Neuronal stem cell (in vitro differentiated cells): ENCODE data around the gene GLIPR1L1.

Experiments
- DNase-seq: peaks from one replicate; pipeline ENCODE4 v3.0.0-alpha.2; 2013; ENCODE audit warnings: low spot score
- H2AFZ ChIP-seq: one replicate; pipeline ENCODE4 v1.6.1; 2013; ENCODE audit warnings: mild to moderate bottlenecking, low read length, inconsistent platforms
- H2AK5ac ChIP-seq: 2 replicates; pipeline ENCODE4 v1.6.1; 2013; ENCODE audit warnings: low read depth, mild to moderate bottlenecking, inconsistent platforms, low read length, moderate library complexity, mixed read lengths
- H2BK120ac ChIP-seq: 2 replicates; pipeline ENCODE4 v1.6.1; 2013; ENCODE audit warnings: low read depth, mild to moderate bottlenecking, inconsistent platforms, low read length, moderate library complexity, mixed read lengths
- H2BK12ac ChIP-seq: one replicate; pipeline ENCODE4 v1.6.1; 2013; ENCODE audit warnings: low read length, inconsistent platforms
- H2BK15ac ChIP-seq: 2 replicates; pipeline ENCODE4 v1.6.1; 2013; ENCODE audit warnings: mild to moderate bottlenecking, low read length, inconsistent platforms, mixed read lengths
- H2BK5ac ChIP-seq: one replicate; pipeline ENCODE4 v1.6.1; 2013; ENCODE audit warnings: inconsistent platforms, mild to moderate bottlenecking, low read length, moderate library complexity
- H3K14ac ChIP-seq: one replicate; pipeline ENCODE4 v1.6.1; 2013; ENCODE audit warnings: low read length, inconsistent platforms
- H3K18ac ChIP-seq: 2 replicates; pipeline ENCODE4 v1.6.1; 2013; ENCODE audit warnings: low read length, inconsistent platforms
- H3K23ac ChIP-seq: 2 replicates; pipeline ENCODE4 v1.6.1; 2013; ENCODE audit warnings: low read depth, mild to moderate bottlenecking, mixed read lengths, low read length, inconsistent platforms; ENCODE audit not compliant: poor library complexity
- H3K27ac ChIP-seq: replicated peaks from 3 replicates; pipeline ENCODE4 v1.5.1; 2013; ENCODE audit warnings: low read length, inconsistent platforms
- H3K27me3 ChIP-seq, 3 experiments: 2 replicates each; pipeline ENCODE4 v1.6.1; 2013; ENCODE audit warnings: low read length in 3 of 3, mild to moderate bottlenecking in 2 of 3, inconsistent platforms in 1 of 3, low read depth in 1 of 3, mixed read lengths in 1 of 3, moderate library complexity in 1 of 3; ENCODE audit not compliant: control insufficient read depth in 3 of 3, insufficient read depth in 3 of 3
- H3K36me3 ChIP-seq, 2 donors: replicated peaks in 1 of 2; 2 replicates each; pipeline ENCODE4 v1.6.1; 2013; ENCODE audit warnings: low read length in 2 of 2; ENCODE audit not compliant: control insufficient read depth in 2 of 2, insufficient read depth in 2 of 2
- H3K4ac ChIP-seq: 2 replicates; pipeline ENCODE4 v1.6.1; 2013; ENCODE audit warnings: inconsistent platforms, mild to moderate bottlenecking, low read length, moderate library complexity
- H3K4me1 ChIP-seq, 2 donors: 1 replicate in 1 of 2; 2 replicates in 1 of 2; pipeline ENCODE4 v1.6.1; 2013; ENCODE audit warnings: low read length in 2 of 2, low read depth in 1 of 2; ENCODE audit not compliant: control insufficient read depth in 2 of 2, insufficient read depth in 1 of 2
- H3K4me2 ChIP-seq: one replicate; pipeline ENCODE4 v1.6.1; 2013; ENCODE audit warnings: mild to moderate bottlenecking, low read length, inconsistent platforms; ENCODE audit not compliant: insufficient read depth, poor library complexity, severe bottlenecking
- H3K4me3 ChIP-seq, 2 donors: 2 replicates each; pipeline ENCODE4 v1.5.1; 2013; ENCODE audit warnings: low read length in 2 of 2, mild to moderate bottlenecking in 2 of 2, inconsistent platforms in 1 of 2, moderate library complexity in 1 of 2
- H3K79me1 ChIP-seq: one replicate; pipeline ENCODE4 v1.6.1; 2013; ENCODE audit warnings: low read depth, mild to moderate bottlenecking, inconsistent platforms, low read length, moderate library complexity
- H3K9ac ChIP-seq: one replicate; pipeline ENCODE4 v1.6.1; 2013; ENCODE audit warnings: mild to moderate bottlenecking, low read depth, low read length, inconsistent platforms; ENCODE audit not compliant: poor library complexity
- H3K9me3 ChIP-seq, 2 donors: replicated peaks in 1 of 2; 2 replicates each; pipeline versions ENCODE3 to v1.6.1; 2013; ENCODE audit warnings: low read length in 2 of 2, mild to moderate bottlenecking in 2 of 2, inconsistent platforms in 1 of 2, low read depth in 1 of 2, mixed read lengths in 1 of 2, moderate library complexity in 1 of 2; ENCODE audit not compliant: control insufficient read depth in 2 of 2, insufficient read depth in 1 of 2
- H4K8ac ChIP-seq: one replicate; pipeline ENCODE4 v1.6.1; 2013; ENCODE audit warnings: low read depth, mild to moderate bottlenecking, inconsistent platforms, low read length, moderate library complexity
- H4K91ac ChIP-seq: one replicate; pipeline ENCODE4 v1.6.1; 2013; ENCODE audit warnings: low read length, low read depth, mild to moderate bottlenecking, inconsistent platforms; ENCODE audit not compliant: poor library complexity
- WGBS, 2 donors: extraction: QIAGEN DNeasy Blood & Tissue Kit; methylation state at CpG; one replicate each; pipeline ENCODE4 v1.1.7; 2013; ENCODE audit warnings: missing lambda C conversion rate in 2 of 2, mixed read lengths in 1 of 2; ENCODE audit not compliant: insufficient read length in 2 of 2, insufficient replicate concordance in 1 of 2; ENCODE audit errors: extremely low coverage in 2 of 2; 5-methylcytosine and 5-hydroxymethylcytosine counted together

Gene GLIPR1L1

GRCh38 chr12:75390156-75390898, 55.9 kb downstream of the GLIPR1L1 start:
- H3K79me1 ChIP-seq: no peaks in the 10 kb centered on the region
- peak overlapping the region in 1 of 2 donors; percentile 44 for H3K4me3 ChIP-seq
- no peaks in the 10 kb centered on the region for H3K4me1 ChIP-seq
- no peak for DNase-seq
- H2AK5ac ChIP-seq: no peak overlapping the region
- no CpG with 5 or more reads among the region's 6 CpGs for WGBS, 2 donors
- H3K9me3 ChIP-seq: no peaks in the 10 kb centered on the region
- H3K4ac ChIP-seq: no peak overlapping the region
- H4K91ac ChIP-seq: no peak overlapping the region
- no peak overlapping the region for H2BK12ac ChIP-seq
- no peak overlapping the region for H3K18ac ChIP-seq
- H3K23ac ChIP-seq: no peak overlapping the region
- H3K9ac ChIP-seq: no peak overlapping the region
- no peak overlapping the region for H3K27ac ChIP-seq
- H4K8ac ChIP-seq: no peak overlapping the region
- peak overlapping the region; percentile 95 for H2AFZ ChIP-seq
- no peak overlapping the region for H2BK120ac ChIP-seq
- no peak overlapping the region for H2BK15ac ChIP-seq
- no peak overlapping the region for H2BK5ac ChIP-seq
- H3K14ac ChIP-seq: no peak overlapping the region
- peak overlapping the region; percentile 37 for H3K4me2 ChIP-seq
- H3K27me3 ChIP-seq: no peaks in the 10 kb centered on the region
- H3K36me3 ChIP-seq: no peaks in the 10 kb centered on the region

- Histone ChIP-seq H2BK120ac (no peak within 1 kb of the TSS), H4K91ac (no peak within 1 kb of the TSS), H3K79me1 (no peaks in the 10 kb centered on the region), H3K4me3 (peak within 1 kb of the TSS; percentile 49 to 81), H3K4me1 (no peaks in the 10 kb centered on the region), H2BK5ac (no peak within 1 kb of the TSS), H3K4ac (no peak within 1 kb of the TSS), H2BK15ac (no peak within 1 kb of the TSS), H2AFZ (peak within 1 kb of the TSS; percentile 95), H3K23ac (no peak within 1 kb of the TSS), H3K36me3 (no peaks in the 10 kb centered on the region), H3K9me3 (no peaks in the 10 kb centered on the region), H3K27me3 (no peaks in the 10 kb centered on the region), H4K8ac (no peak within 1 kb of the TSS), H2AK5ac (no peak within 1 kb of the TSS), H3K9ac (peak within 1 kb of the TSS; percentile 92), H3K14ac (no peak within 1 kb of the TSS), H3K18ac (peak within 1 kb of the TSS; percentile 89), H3K27ac (peak within 1 kb of the TSS; percentile 59), H2BK12ac (no peak within 1 kb of the TSS), H3K4me2 (peak within 1 kb of the TSS; percentile 53)
- peak; percentile 94 for DNase-seq
- no CpG with 5 or more reads among the region's 36 CpGs for WGBS, 2 donors
Measured at GRCh38 chr12:75390899-75391538, 56.5 kb downstream of the GLIPR1L1 start, which contains the start of gene GLIPR1L2. Gene GLIPR1L2, plus strand, starts transcription at chr12:75391089. Its CDS starts 28 bp downstream, at chr12:75391117.

GRCh38 chr12:75404231-75404630, 69.8 kb downstream of the GLIPR1L1 start:
- H2AK5ac ChIP-seq: no peak overlapping the region
- H2BK5ac ChIP-seq: no peak overlapping the region
- no peak overlapping the region for H2BK12ac ChIP-seq
- H3K9ac ChIP-seq: no peak overlapping the region
- no peak overlapping the region for H3K18ac ChIP-seq
- no peaks in the 10 kb centered on the region for H3K4me1 ChIP-seq
- peaks cover 0 to 1% (median 0%) of the 10 kb centered on the region in 3 experiments for H3K27me3 ChIP-seq
- no peak for DNase-seq
- H3K4ac ChIP-seq: no peak overlapping the region
- no peak overlapping the region for H3K14ac ChIP-seq
- no peak overlapping the region for H3K23ac ChIP-seq
- no peak overlapping the region for H3K4me2 ChIP-seq
- no peaks in the 10 kb centered on the region for H3K79me1 ChIP-seq
- no peak overlapping the region for H4K8ac ChIP-seq
- no peak overlapping the region for H2BK120ac ChIP-seq
- H2BK15ac ChIP-seq: no peak overlapping the region
- no peak overlapping the region for H2AFZ ChIP-seq
- H3K4me3 ChIP-seq: no peak overlapping the region
- H3K27ac ChIP-seq: no peak overlapping the region
- no CpG with 5 or more reads among the region's 1 CpG for WGBS, 2 donors
- no peak overlapping the region for H4K91ac ChIP-seq
- H3K36me3 ChIP-seq: no peaks in the 10 kb centered on the region
- H3K9me3 ChIP-seq: no peaks in the 10 kb centered on the region

GRCh38 chr12:75407683-75408082, 73.2 kb downstream of the GLIPR1L1 start:
- H3K4ac ChIP-seq: no peak overlapping the region
- H3K36me3 ChIP-seq: no peaks in the 10 kb centered on the region
- H4K91ac ChIP-seq: no peak overlapping the region
- no peaks in the 10 kb centered on the region for H3K4me1 ChIP-seq
- H2AK5ac ChIP-seq: no peak overlapping the region
- H2BK120ac ChIP-seq: no peak overlapping the region
- no peak overlapping the region for H4K8ac ChIP-seq
- no peak overlapping the region for H3K4me3 ChIP-seq
- H3K9ac ChIP-seq: no peak overlapping the region
- peaks cover 0 to 1% (median 0%) of the 10 kb centered on the region in 3 experiments for H3K27me3 ChIP-seq
- H3K18ac ChIP-seq: no peak overlapping the region
- no peak overlapping the region for H3K23ac ChIP-seq
- H3K4me2 ChIP-seq: no peak overlapping the region
- no peak for DNase-seq
- H3K14ac ChIP-seq: no peak overlapping the region
- no peak overlapping the region for H2BK12ac ChIP-seq
- H2BK5ac ChIP-seq: no peak overlapping the region
- H2AFZ ChIP-seq: no peak overlapping the region
- H3K79me1 ChIP-seq: no peaks in the 10 kb centered on the region
- H2BK15ac ChIP-seq: no peak overlapping the region
- H3K9me3 ChIP-seq: no peaks in the 10 kb centered on the region
- H3K27ac ChIP-seq: no peak overlapping the region
